Smooth muscle cell (in vitro differentiated cells): ENCODE results near the gene CYBRD1. TPM values are rescaled to one million over a fixed set of nuclear protein-coding genes. Genes with fewer than 3 reads are reported as not detected.

Source experiments
- DNase-seq: peaks from one replicate; lab custom pipeline; 2025; ENCODE audit not compliant: unreplicated experiment; lab: John Stamatoyannopoulos, UW
- H2AFZ ChIP-seq: fragments of 200-600 bp; sonication (generic); 2 replicates; pipeline ENCODE4 v1.6.0; 2016; ENCODE audit warnings: antibody characterized with exemption, low read depth, mild to moderate bottlenecking
- H3F3A ChIP-seq: fragments of 200-600 bp; sonication (generic); 2 replicates; pipeline ENCODE4 v1.6.0; 2017; ENCODE audit warnings: antibody characterized with exemption, low read depth
- H3K27ac ChIP-seq: fragments of 200-600 bp; sonication (generic); 2 replicates; pipeline ENCODE4 v1.5.1; 2016; ENCODE audit warnings: low read depth, mild to moderate bottlenecking
- H3K27me3 ChIP-seq: fragments of 200-600 bp; sonication (generic); 2 replicates; pipeline ENCODE4 v1.6.1; 2016; ENCODE audit warnings: low read depth, mild to moderate bottlenecking
- H3K36me3 ChIP-seq: fragments of 200-600 bp; sonication (generic); 2 replicates; pipeline ENCODE4 v1.5.1; 2016; ENCODE audit warnings: low read depth
- H3K4me1 ChIP-seq: fragments of 200-600 bp; sonication (generic); 2 replicates; pipeline ENCODE4 v1.5.1; 2016; ENCODE audit warnings: low read depth
- H3K4me2 ChIP-seq: fragments of 200-600 bp; sonication (generic); 2 replicates; pipeline ENCODE4 v1.6.0; 2016; ENCODE audit warnings: mild to moderate bottlenecking
- H3K4me3 ChIP-seq: fragments of 200-600 bp; sonication (generic); 2 replicates; pipeline ENCODE4 v1.5.1; 2016; ENCODE audit warnings: mild to moderate bottlenecking
- H3K79me2 ChIP-seq: fragments of 200-600 bp; sonication (generic); 2 replicates; pipeline ENCODE4 v1.6.0; 2016; ENCODE audit warnings: low read depth, mild to moderate bottlenecking
- H3K9ac ChIP-seq: fragments of 200-600 bp; sonication (generic); 2 replicates; pipeline ENCODE4 v1.6.0; 2016; ENCODE audit warnings: low read depth
- H3K9me3 ChIP-seq: fragments of 200-600 bp; sonication (generic); replicated peaks from 2 replicates; pipeline ENCODE4 v1.5.1; 2016; ENCODE audit warnings: low read depth
- H4K20me1 ChIP-seq: fragments of 200-600 bp; sonication (generic); 2 replicates; pipeline ENCODE4 v1.6.0; 2016; ENCODE audit warnings: low read depth
- CTCF ChIP-seq: fragments of 200-600 bp; sonication (generic); IDR thresholded peaks from 2 replicates; pipeline ENCODE4 v1.5.1; 2017; ENCODE audit warnings: borderline replicate concordance, mild to moderate bottlenecking, antibody characterized with exemption; ENCODE audit not compliant: insufficient read depth, poor library complexity, severe bottlenecking
- WGBS: methylation state at CpG from one replicate; pipeline ENCODE4 v1.1.7; 2016; ENCODE audit warnings: low lambda C conversion rate; 5-methylcytosine and 5-hydroxymethylcytosine counted together
- polyA plus RNA-seq: library from polyadenylated mRNA; unstranded; fragments of >200 nt; fragmentation: Nextera tagmentation; extraction: Ambion mirVana; gene quantifications from 2 replicates; pipeline ENCODE4 v1.2.1, GENCODE V29; 2016
- total RNA-seq: library from RNA; depleted of rRNA; stranded (reverse); fragments of >200 nt; gene quantifications from 2 replicates; pipeline ENCODE4 v1.2.3, GENCODE V29; 2014

Gene CYBRD1
- total and polyA plus RNA-seq, 2 experiments from 2014 or later: 41.3 to 61.5 TPM

- Histone ChIP-seq H3K27me3 (no peaks in the 10 kb centered on the region), H3K79me2 (no peaks in the 10 kb centered on the region), H3F3A (no peaks in the 10 kb centered on the region), H3K4me1 (no peaks in the 10 kb centered on the region), H2AFZ (no peak overlapping the region), H3K4me3 (no peak overlapping the region), H3K27ac (no peak overlapping the region), H3K4me2 (no peak overlapping the region), H3K36me3 (no peaks in the 10 kb centered on the region), H4K20me1 (peaks cover 3% of the 10 kb centered on the region), H3K9me3 (no peaks in the 10 kb centered on the region), H3K9ac (no peak overlapping the region)
- DNase-seq: no peak
- no peak for TF ChIP-seq CTCF
- WGBS: 98% methylated on average over 1 of the region's 1 CpG
These were observed 22.8 kb downstream of the CYBRD1 start for GRCh38 chr2:171545086-171545485.

GRCh38 chr2:171547256-171547655, 25.0 kb downstream of the CYBRD1 start:
- no peak overlapping the region for H3K4me2 ChIP-seq
- no peak overlapping the region for H3K4me3 ChIP-seq
- no peak for DNase-seq
- H3K79me2 ChIP-seq: no peaks in the 10 kb centered on the region
- no peak overlapping the region for H3K27ac ChIP-seq
- no peaks in the 10 kb centered on the region for H3K36me3 ChIP-seq
- no peak overlapping the region for H3K9ac ChIP-seq
- TF ChIP-seq CTCF: no peak
- no peaks in the 10 kb centered on the region for H3F3A ChIP-seq
- H4K20me1 ChIP-seq: no peaks in the 10 kb centered on the region
- H3K27me3 ChIP-seq: no peaks in the 10 kb centered on the region
- no peaks in the 10 kb centered on the region for H3K4me1 ChIP-seq
- no peaks in the 10 kb centered on the region for H3K9me3 ChIP-seq
- H2AFZ ChIP-seq: no peak overlapping the region

- Histone ChIP-seq H3K4me1 (no peaks in the 10 kb centered on the region), H3K79me2 (no peaks in the 10 kb centered on the region), H3K4me3 (no peak overlapping the region), H3K36me3 (no peaks in the 10 kb centered on the region), H3K27ac (no peak overlapping the region), H3F3A (no peaks in the 10 kb centered on the region), H2AFZ (no peak overlapping the region), H3K9ac (no peak overlapping the region), H3K9me3 (no peaks in the 10 kb centered on the region), H4K20me1 (no peaks in the 10 kb centered on the region), H3K4me2 (no peak overlapping the region), H3K27me3 (no peaks in the 10 kb centered on the region)
- WGBS: 91% methylated on average over 2 of the region's 2 CpGs
- DNase-seq: no peak
- no peak for TF ChIP-seq CTCF
These were observed 25.4 kb downstream of the CYBRD1 start for GRCh38 chr2:171547720-171548119.

- TF ChIP-seq CTCF: no peak
- no peak for DNase-seq
- H3K9ac ChIP-seq: no peak overlapping the region
- H3K36me3 ChIP-seq: no peaks in the 10 kb centered on the region
- H3K4me3 ChIP-seq: no peak overlapping the region
- H2AFZ ChIP-seq: no peak overlapping the region
- H3K4me2 ChIP-seq: no peak overlapping the region
- H3K79me2 ChIP-seq: no peaks in the 10 kb centered on the region
- no peaks in the 10 kb centered on the region for H3F3A ChIP-seq
- no peaks in the 10 kb centered on the region for H3K27me3 ChIP-seq
- no peaks in the 10 kb centered on the region for H3K9me3 ChIP-seq
- H4K20me1 ChIP-seq: no peaks in the 10 kb centered on the region
- H3K4me1 ChIP-seq: no peaks in the 10 kb centered on the region
- no peak overlapping the region for H3K27ac ChIP-seq
These were observed 28.3 kb downstream of the CYBRD1 start for GRCh38 chr2:171550613-171551012.
